H9 (cell line): Measurements from ENCODE around the gene RMRP. TPM values are rescaled to one million over a fixed set of nuclear protein-coding genes. Genes with fewer than 3 reads are reported as not detected.
A peak's percentile ranks its signal among the peaks of the same experiment; 100 is the strongest.

Experiments used
- DNase-seq: peaks from one replicate; pipeline ENCODE4 v3.0.0-alpha.2; 2017
- H2AFZ ChIP-seq: one replicate; pipeline ENCODE4 v1.6.1; 2013; ENCODE audit warnings: mild to moderate bottlenecking, low read length, control low read depth, moderate library complexity
- H2AK5ac ChIP-seq: 2 replicates; pipeline ENCODE4 v1.6.1; 2013; ENCODE audit warnings: low read length, control low read depth, mixed read lengths; ENCODE audit not compliant: insufficient read length
- H2BK120ac ChIP-seq: one replicate; pipeline ENCODE4 v1.6.1; 2013; ENCODE audit warnings: low read depth, mild to moderate bottlenecking, low read length, control low read depth, inconsistent platforms; ENCODE audit not compliant: poor library complexity, severe bottlenecking
- H2BK12ac ChIP-seq: 2 replicates; pipeline ENCODE4 v1.6.1; 2013; ENCODE audit warnings: low read length, control low read depth, mixed read lengths, low read depth; ENCODE audit not compliant: insufficient read length
- H2BK15ac ChIP-seq: 2 replicates; pipeline ENCODE4 v1.6.1; 2013; ENCODE audit warnings: low read depth, low read length, control low read depth
- H2BK20ac ChIP-seq: one replicate; pipeline ENCODE4 v1.6.1; 2013; ENCODE audit warnings: low read depth, mild to moderate bottlenecking, low read length, control low read depth, inconsistent platforms; ENCODE audit not compliant: poor library complexity, severe bottlenecking
- H2BK5ac ChIP-seq: 2 replicates; pipeline ENCODE4 v1.6.1; 2013; ENCODE audit warnings: low read length, control low read depth, mixed read lengths; ENCODE audit not compliant: insufficient read length
- H3K14ac ChIP-seq: 2 replicates; pipeline ENCODE4 v1.6.1; 2013; ENCODE audit warnings: low read length, control low read depth; ENCODE audit not compliant: insufficient read depth
- H3K18ac ChIP-seq: 2 replicates; pipeline ENCODE4 v1.6.1; 2013; ENCODE audit warnings: low read depth, mild to moderate bottlenecking, mixed read lengths, low read length, control low read depth; ENCODE audit not compliant: insufficient read length
- H3K23ac ChIP-seq: 2 replicates; pipeline ENCODE4 v1.6.1; 2013; ENCODE audit warnings: low read length, control low read depth, mixed read lengths, low read depth; ENCODE audit not compliant: insufficient read length
- H3K23me2 ChIP-seq: 2 replicates; pipeline ENCODE4 v1.6.1; 2013; ENCODE audit warnings: low read depth, mild to moderate bottlenecking, mixed read lengths, low read length, control low read depth; ENCODE audit not compliant: insufficient read length, poor library complexity, severe bottlenecking
- H3K27ac ChIP-seq: 2 replicates; pipeline ENCODE4 v1.5.1; 2013; ENCODE audit warnings: low read length, control low read depth, mixed read lengths, low read depth; ENCODE audit not compliant: insufficient read length
- H3K27me3 ChIP-seq: 2 replicates; pipeline ENCODE4 v1.6.1; 2013; ENCODE audit warnings: low read length, control low read depth, inconsistent platforms; ENCODE audit not compliant: insufficient read depth
- H3K4ac ChIP-seq: 2 replicates; pipeline ENCODE4 v1.6.1; 2013; ENCODE audit warnings: low read depth, mild to moderate bottlenecking, control low read depth, inconsistent platforms, low read length, moderate library complexity
- H3K4me1 ChIP-seq: 2 replicates; pipeline ENCODE4 v1.6.1; 2013; ENCODE audit warnings: low read length, control low read depth, inconsistent platforms; ENCODE audit not compliant: insufficient read depth
- H3K4me2 ChIP-seq: 2 replicates; pipeline ENCODE4 v1.6.1; 2013; ENCODE audit warnings: low read length, control low read depth, mixed read lengths; ENCODE audit not compliant: insufficient read length, insufficient read depth
- H3K56ac ChIP-seq: 2 replicates; pipeline ENCODE4 v1.6.1; 2013; ENCODE audit warnings: low read depth, mild to moderate bottlenecking, mixed read lengths, low read length, control low read depth; ENCODE audit not compliant: insufficient read length
- H3K79me1 ChIP-seq: 2 replicates; pipeline ENCODE4 v1.6.1; 2013; ENCODE audit warnings: low read depth, mild to moderate bottlenecking, moderate library complexity, low read length, control low read depth, inconsistent platforms; ENCODE audit not compliant: insufficient read depth, poor library complexity, severe bottlenecking
- H3K79me2 ChIP-seq: 2 replicates; pipeline ENCODE4 v1.6.1; 2013; ENCODE audit warnings: low read length, control low read depth, inconsistent platforms; ENCODE audit not compliant: insufficient read depth
- H3K9ac ChIP-seq: 2 replicates; pipeline ENCODE4 v1.6.1; 2013; ENCODE audit warnings: low read length, control low read depth, mixed read lengths; ENCODE audit not compliant: insufficient read length; ENCODE audit errors: extremely low read depth
- H3K9me3 ChIP-seq: one replicate; pipeline ENCODE4 v1.6.1; 2013; ENCODE audit warnings: low read depth, low read length, inconsistent platforms; ENCODE audit not compliant: control insufficient read depth
- H3T11ph ChIP-seq: one replicate; pipeline ENCODE4 v1.6.1; 2013; ENCODE audit warnings: mild to moderate bottlenecking, low read length, control low read depth, inconsistent platforms
- H4K20me1 ChIP-seq: one replicate; pipeline ENCODE4 v1.6.1; 2013; ENCODE audit not compliant: control insufficient read depth, insufficient read length, insufficient read depth
- H4K5ac ChIP-seq: 2 replicates; pipeline ENCODE4 v1.6.1; 2013; ENCODE audit warnings: low read depth, mild to moderate bottlenecking, mixed read lengths, low read length, control low read depth; ENCODE audit not compliant: insufficient read length
- H4K8ac ChIP-seq: replicated peaks from 2 replicates; pipeline ENCODE4 v1.6.1; 2013; ENCODE audit warnings: low read length, control low read depth, mixed read lengths, low read depth; ENCODE audit not compliant: insufficient read length
- H4K91ac ChIP-seq: 2 replicates; pipeline ENCODE4 v1.6.1; 2013; ENCODE audit warnings: low read depth, mild to moderate bottlenecking, moderate library complexity, mixed read lengths, low read length, control low read depth; ENCODE audit not compliant: insufficient read length
- H3K27ac Mint-ChIP-seq, 3 experiments: 2 replicates in 2 of 3; 3 replicates in 1 of 3; pipeline ENCODE4 v1.8.0; 2020 to 2021; ENCODE audit warnings: mixed read lengths in 3 of 3, mild to moderate bottlenecking in 1 of 3, moderate library complexity in 1 of 3
- H3K27me3 Mint-ChIP-seq: 2 replicates; pipeline ENCODE4 v1.8.0; 2021; ENCODE audit warnings: low read depth, mild to moderate bottlenecking, moderate library complexity, mixed read lengths
- H3K36me3 Mint-ChIP-seq, 3 experiments: 2 replicates in 2 of 3; 3 replicates in 1 of 3; pipeline ENCODE4 v1.8.0; 2020 to 2021; ENCODE audit warnings: low read depth in 3 of 3, mixed read lengths in 3 of 3; ENCODE audit not compliant: insufficient read depth in 1 of 3
- H3K4me1 Mint-ChIP-seq, 2 experiments: 2 replicates each; pipeline ENCODE4 v1.8.0; 2020; ENCODE audit warnings: mixed read lengths in 2 of 2
- H3K4me3 Mint-ChIP-seq, 2 experiments: 2 replicates in 1 of 2; 3 replicates in 1 of 2; pipeline ENCODE4 v1.8.0; 2020 to 2021; ENCODE audit warnings: mild to moderate bottlenecking in 2 of 2, mixed read lengths in 2 of 2, moderate library complexity in 1 of 2
- H3K9me3 Mint-ChIP-seq, 2 experiments: 2 replicates in 1 of 2; 3 replicates in 1 of 2; pipeline ENCODE4 v1.8.0; 2020; ENCODE audit warnings: mild to moderate bottlenecking in 2 of 2, mixed read lengths in 2 of 2, moderate library complexity in 1 of 2
- WGBS: extraction: QIAGEN DNeasy Blood & Tissue Kit; methylation state at CpG from one replicate; pipeline ENCODE4 v1.1.7; 2013; ENCODE audit warnings: missing lambda C conversion rate, low lambda C conversion rate, mixed read lengths; ENCODE audit not compliant: insufficient read length; ENCODE audit errors: extremely low coverage; 5-methylcytosine and 5-hydroxymethylcytosine counted together
- total RNA-seq: library from RNA; stranded (reverse); gene quantifications from 2 replicates; pipeline ENCODE4 v1.2.1, GENCODE V29; 2021
- TF ChIP-seq, protein P1 (sequence below): fragments of 200-600 bp; sonication (generic); conservative IDR thresholded peaks from 3 replicates; pipeline ENCODE4 v1.8.0; 2021; ENCODE audit warnings: antibody characterized with exemption, mild to moderate bottlenecking

The RMRP gene
- total RNA-seq, 1 experiment from 2014 or later = 18,417 TPM

DNA sequence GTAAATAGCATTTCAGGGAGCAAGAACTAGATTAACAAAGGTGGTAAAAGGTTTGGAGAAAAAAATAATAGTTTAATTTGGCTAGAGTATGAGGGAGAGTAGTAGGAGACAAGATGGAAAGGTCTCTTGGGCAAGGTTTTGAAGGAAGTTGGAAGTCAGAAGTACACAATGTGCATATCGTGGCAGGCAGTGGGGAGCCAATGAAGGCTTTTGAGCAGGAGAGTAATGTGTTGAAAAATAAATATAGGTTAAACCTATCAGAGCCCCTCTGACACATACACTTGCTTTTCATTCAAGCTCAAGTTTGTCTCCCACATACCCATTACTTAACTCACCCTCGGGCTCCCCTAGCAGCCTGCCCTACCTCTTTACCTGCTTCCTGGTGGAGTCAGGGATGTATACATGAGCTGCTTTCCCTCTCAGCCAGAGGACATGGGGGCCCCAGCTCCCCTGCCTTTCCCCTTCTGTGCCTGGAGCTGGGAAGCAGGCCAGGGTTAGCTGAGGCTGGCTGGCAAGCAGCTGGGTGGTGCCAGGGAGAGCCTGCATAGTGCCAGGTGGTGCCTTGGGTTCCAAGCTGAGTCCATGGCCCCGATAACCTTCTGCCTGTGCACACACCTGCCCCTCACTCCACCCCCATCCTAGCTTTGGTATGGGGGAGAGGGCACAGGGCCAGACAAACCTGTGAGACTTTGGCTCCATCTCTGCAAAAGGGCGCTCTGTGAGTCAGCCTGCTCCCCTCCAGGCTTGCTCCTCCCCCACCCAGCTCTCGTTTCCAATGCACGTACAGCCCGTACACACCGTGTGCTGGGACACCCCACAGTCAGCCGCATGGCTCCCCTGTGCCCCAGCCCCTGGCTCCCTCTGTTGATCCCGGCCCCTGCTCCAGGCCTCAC is 15.6 kb upstream of the RMRP start, which contains the start of gene CA9:
Gene CA9, plus strand, starts transcription at position 797 of the 893 bp plus-strand sequence. Its CDS starts 32 bp downstream, at position 829.
- no peak within 1 kb of the TSS for H4K5ac ChIP-seq
- no peak within 1 kb of the TSS for H2BK15ac ChIP-seq
- no CpG with 5 or more reads among the region's 10 CpGs for WGBS
- no peak within 1 kb of the TSS for H2AFZ ChIP-seq
- no peak within 1 kb of the TSS for H4K91ac ChIP-seq
- Mint-ChIP-seq H3K36me3 (no peaks in the 10 kb centered on the region; a peak in 1 of 7 replicates), H3K4me3 (peak within 1 kb of the TSS; percentile 55 to 70; a peak in 3 of 5 replicates), H3K27me3 (peaks cover 35% of the 10 kb centered on the region), H3K9me3 (no peaks in the 10 kb centered on the region), H3K27ac (no peak within 1 kb of the TSS), H3K4me1 (peaks cover 7 to 14% of the 10 kb centered on the region in 2 experiments)
- no peak within 1 kb of the TSS for H3T11ph ChIP-seq
- H2BK12ac ChIP-seq = no peak within 1 kb of the TSS
- H4K8ac ChIP-seq = no peak within 1 kb of the TSS
- no peak within 1 kb of the TSS for H2BK20ac ChIP-seq
- no peak within 1 kb of the TSS for H3K18ac ChIP-seq
- no peaks in the 10 kb centered on the region for H4K20me1 ChIP-seq
- H3K9me3 ChIP-seq = no peaks in the 10 kb centered on the region
- H2AK5ac ChIP-seq = no peak within 1 kb of the TSS
- H3K79me1 ChIP-seq = no peaks in the 10 kb centered on the region
- H3K9ac ChIP-seq = no peak within 1 kb of the TSS
- no peak within 1 kb of the TSS for H2BK5ac ChIP-seq
- no peak for DNase-seq
- no peak within 1 kb of the TSS for H2BK120ac ChIP-seq
- no peak within 1 kb of the TSS for H3K4me2 ChIP-seq
- no peak within 1 kb of the TSS for H3K56ac ChIP-seq
- H3K4ac ChIP-seq = no peak within 1 kb of the TSS
- H3K14ac ChIP-seq = no peak within 1 kb of the TSS
- no peaks in the 10 kb centered on the region for H3K79me2 ChIP-seq
- H3K4me1 ChIP-seq = no peaks in the 10 kb centered on the region
- no peaks in the 10 kb centered on the region for H3K23me2 ChIP-seq
- H3K27me3 ChIP-seq = peaks cover 3% of the 10 kb centered on the region; the same call in 1 of the 2 replicates
- TF ChIP-seq, protein P1, sequence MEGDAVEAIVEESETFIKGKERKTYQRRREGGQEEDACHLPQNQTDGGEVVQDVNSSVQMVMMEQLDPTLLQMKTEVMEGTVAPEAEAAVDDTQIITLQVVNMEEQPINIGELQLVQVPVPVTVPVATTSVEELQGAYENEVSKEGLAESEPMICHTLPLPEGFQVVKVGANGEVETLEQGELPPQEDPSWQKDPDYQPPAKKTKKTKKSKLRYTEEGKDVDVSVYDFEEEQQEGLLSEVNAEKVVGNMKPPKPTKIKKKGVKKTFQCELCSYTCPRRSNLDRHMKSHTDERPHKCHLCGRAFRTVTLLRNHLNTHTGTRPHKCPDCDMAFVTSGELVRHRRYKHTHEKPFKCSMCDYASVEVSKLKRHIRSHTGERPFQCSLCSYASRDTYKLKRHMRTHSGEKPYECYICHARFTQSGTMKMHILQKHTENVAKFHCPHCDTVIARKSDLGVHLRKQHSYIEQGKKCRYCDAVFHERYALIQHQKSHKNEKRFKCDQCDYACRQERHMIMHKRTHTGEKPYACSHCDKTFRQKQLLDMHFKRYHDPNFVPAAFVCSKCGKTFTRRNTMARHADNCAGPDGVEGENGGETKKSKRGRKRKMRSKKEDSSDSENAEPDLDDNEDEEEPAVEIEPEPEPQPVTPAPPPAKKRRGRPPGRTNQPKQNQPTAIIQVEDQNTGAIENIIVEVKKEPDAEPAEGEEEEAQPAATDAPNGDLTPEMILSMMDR = no peak
- no peak within 1 kb of the TSS for H3K27ac ChIP-seq
- no peak within 1 kb of the TSS for H3K23ac ChIP-seq
